ENCODE data around the gene ASPSCR1. TPM values are rescaled to one million over a fixed set of nuclear protein-coding genes. Genes with fewer than 3 reads are reported as not detected.
A peak's percentile ranks its signal among the peaks of the same experiment; 100 is the strongest.

ASPSCR1 gene
- total and polyA plus RNA-seq, 9 of the 15 experiments (the other 6 are each of a cell fraction or from before 2014, with no cell fraction given): 0.90 to 36.9 (median 11.6) TPM

DNA sequence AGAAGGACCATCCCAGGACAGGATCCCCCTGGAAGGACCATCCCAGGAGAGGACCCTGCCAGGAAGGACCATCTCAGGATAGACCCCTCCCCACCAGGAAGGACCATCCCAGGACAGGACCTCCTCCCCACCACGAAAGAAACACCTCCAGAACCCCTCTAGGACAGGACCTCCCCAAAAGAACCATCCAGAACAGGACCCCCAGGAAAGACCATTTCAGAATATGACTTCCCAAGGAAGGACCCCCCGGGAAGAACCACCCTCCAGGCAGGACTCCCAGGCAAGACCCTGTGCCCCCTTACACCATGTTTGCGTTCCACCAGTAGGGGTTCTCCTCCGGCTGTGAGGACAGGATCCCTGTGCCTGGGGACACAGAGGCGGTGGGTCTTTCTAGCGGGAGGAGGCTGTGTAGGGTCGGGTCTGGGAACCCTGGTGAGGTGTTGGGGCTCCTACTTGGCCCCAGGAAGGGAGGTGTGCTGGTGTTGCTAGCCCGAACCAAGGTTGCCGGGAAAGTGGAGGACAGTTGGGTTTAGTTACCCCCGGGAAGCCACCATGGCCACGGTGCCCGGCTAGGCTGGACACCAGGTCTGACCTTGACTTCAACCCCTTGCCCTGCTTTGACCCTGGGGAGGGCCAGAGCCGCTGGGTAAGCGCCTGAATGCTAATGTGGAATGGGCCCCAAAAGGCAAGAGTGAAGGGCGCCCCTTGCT is 18.6 kb upstream of the ASPSCR1 start:
- CTCF ChIA-PET (ENCODE audit: low intra/inter-chr PET ratio): interaction anchor here (1.0 to 5.2 kb wide), 6 partner anchors 61 to 808 kb away, joined by 3 to 103 read pairs (median 10); partner anchors contain the start of genes CENPX, DCXR and LRRC45
- no peak for TF ChIP-seq NONO (IDR thresholded peaks at IDR 0.05; ENCODE audit: low read depth in 2 of 2, low read length in 1 of 2)
- peak in 2 of 3 experiments; percentile 8 to 32; a peak in 2 of 6 replicates for TF ChIP-seq CTCF (IDR thresholded peaks at IDR 0.05 in 2 of 3, conservative IDR thresholded peaks at IDR 0.05 in 1 of 3; ENCODE audit: insufficient read depth in 2 of 3, low read depth in 1 of 3, low read length in 3 of 3)
- 0 out of 2 replicates have a peak, but pooled peaks have one; percentile 29 for TF ChIP-seq ZBTB5 (IDR thresholded peaks at IDR 0.05)
- TF ChIP-seq FOXK1 (CRISPR knock-in tag; IDR thresholded peaks at IDR 0.05; ENCODE audit: borderline replicate concordance): 0 out of 2 replicates have a peak, but pooled peaks have one; percentile 32
- TF ChIP-seq TEAD1 (CRISPR knock-in tag; IDR thresholded peaks at IDR 0.05): 0 out of 4 replicates have a peak, but pooled peaks of 1 of the 2 experiments have one; percentile 32
- TF ChIP-seq, protein P1, sequence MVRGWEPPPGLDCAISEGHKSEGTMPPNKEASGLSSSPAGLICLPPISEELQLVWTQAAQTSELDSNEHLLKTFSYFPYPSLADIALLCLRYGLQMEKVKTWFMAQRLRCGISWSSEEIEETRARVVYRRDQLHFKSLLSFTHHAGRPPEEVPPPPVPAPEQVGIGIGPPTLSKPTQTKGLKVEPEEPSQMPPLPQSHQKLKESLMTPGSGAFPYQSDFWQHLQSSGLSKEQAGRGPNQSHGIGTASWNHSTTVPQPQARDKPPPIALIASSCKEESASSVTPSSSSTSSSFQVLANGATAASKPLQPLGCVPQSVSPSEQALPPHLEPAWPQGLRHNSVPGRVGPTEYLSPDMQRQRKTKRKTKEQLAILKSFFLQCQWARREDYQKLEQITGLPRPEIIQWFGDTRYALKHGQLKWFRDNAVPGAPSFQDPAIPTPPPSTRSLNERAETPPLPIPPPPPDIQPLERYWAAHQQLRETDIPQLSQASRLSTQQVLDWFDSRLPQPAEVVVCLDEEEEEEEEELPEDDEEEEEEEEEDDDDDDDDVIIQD (CRISPR knock-in tag; IDR thresholded peaks at IDR 0.05): 0 out of 2 replicates have a peak, but pooled peaks have one; percentile 0

More for the DNA sequence above, 18.6 kb upstream of the ASPSCR1 start:
- POLR2A ChIA-PET: interaction anchor here (0.6 to 1.6 kb wide), 9 partner anchors 16 to 224 kb away, joined by 3 to 5 read pairs (median 3); partner anchors contain the start of genes ASPSCR1, CENPX, LRRC45 and PYCR1
- DNase-seq (ENCODE audit: extremely low read depth in 1 of 4, low spot score in 3 of 4) (peak; percentile 37 to 44 (median 40)), ATAC-seq (peak; percentile 16), FAIRE-seq (peak; percentile 63)
- H3K79me2 ChIP-seq (ENCODE audit: control insufficient read depth, insufficient read depth, low read length): peaks cover 20% of the 10 kb centered on the region
- H3K9me1 ChIP-seq (ENCODE audit: control insufficient read depth, insufficient read depth, low read length): no peaks in the 10 kb centered on the region
- peaks cover 7 to 71% of the 10 kb centered on the region in 2 experiments; a peak in 4 of 5 replicates for H3K4me1 ChIP-seq (replicated peaks in 1 of 2; ENCODE audit: control insufficient read depth in 2 of 2, insufficient read depth in 2 of 2, low read length in 2 of 2)
- H3K9ac ChIP-seq (ENCODE audit: insufficient read depth in 1 of 2, low read depth in 2 of 2, low read length in 2 of 2): peak overlapping the region; percentile 82 to 92
- no peaks in the 10 kb centered on the region for H3K27me3 ChIP-seq (ENCODE audit: control insufficient read depth in 2 of 2, insufficient read depth in 2 of 2, low read length in 2 of 2)
- peak overlapping the region; percentile 68 for H3K27ac ChIP-seq (ENCODE audit: extremely low read depth, low read depth, low read length)
- H3K36me3 ChIP-seq (ENCODE audit: control insufficient read depth, insufficient read depth, low read length): peaks cover 18% of the 10 kb centered on the region; the same call in 2 of the 3 replicates
- H3K4me3 ChIP-seq: peak overlapping the region; percentile 58
- intact Hi-C loops (cut with micrococcal nuclease) (loop anchor here (1.0 to 10.0 kb wide), 2 partner anchors 63 to 196 kb away; no protein-coding TSS in a partner anchor), in situ Hi-C loops (cut with MboI) (no loop called here)
- BruUV-seq (replicated peaks): no TSS peak
- WGBS (ENCODE audit: insufficient coverage, low coverage, missing lambda C conversion rate): 42% methylated on average over 12 of the region's 15 CpGs
- H4K20me1 ChIP-seq (replicated peaks; ENCODE audit: control insufficient read depth, insufficient read depth, low read length): no peaks in the 10 kb centered on the region
- H3K4me2 ChIP-seq (ENCODE audit: insufficient read depth, low read length): peak overlapping the region; percentile 85
- H3K9me3 ChIP-seq (replicated peaks; ENCODE audit: control insufficient read depth, insufficient read depth, low read depth, low read length): no peaks in the 10 kb centered on the region
- peak overlapping the region; percentile 88 for H2AFZ ChIP-seq (ENCODE audit: low read depth, low read length)

All from K562 (cell line).